H1 (cell line): Measurements from ENCODE around the gene MAFG. TPM values are rescaled to one million over a fixed set of nuclear protein-coding genes. Genes with fewer than 3 reads are reported as not detected.

ENCODE experiments used
- CTCF ChIA-PET: fragments of 300-600 bp; sonication (Branson Sonifier 250); formaldehyde crosslinking; loops from one replicate; lab custom pipeline; 2021; ENCODE audit not compliant: partially characterized antibody; lab: Charles Lee
- POLR2A ChIA-PET: fragments of 300-600 bp; sonication (Branson Sonifier 250); formaldehyde crosslinking; loops from one replicate; lab custom pipeline; 2021; ENCODE audit warnings: inconsistent platforms; ENCODE audit not compliant: partially characterized antibody; lab: Charles Lee
- DNase-seq, 2 experiments: peaks; one replicate each; pipeline versions ENCODE4 v3.0.0 to v3.0.0-alpha.2; 2010 to 2022; ENCODE audit warnings: low spot score in 2 of 2, low read depth in 1 of 2, mixed read lengths in 1 of 2
- FAIRE-seq: peaks from 2 replicates; lab custom pipeline; 2011; peaks lifted over from hg19 to GRCh38; lab: Jason Lieb, UNC
- H2AFZ ChIP-seq: 2 replicates; pipeline ENCODE4 v1.8.1; 2012; ENCODE audit warnings: low read length, inconsistent platforms
- H2AK5ac ChIP-seq: 2 replicates; pipeline ENCODE4 v1.6.1; 2013; ENCODE audit warnings: low read depth, low read length
- H2BK120ac ChIP-seq: replicated peaks from 2 replicates; pipeline ENCODE3; 2013; ENCODE audit warnings: low read depth, low read length, inconsistent platforms
- H2BK12ac ChIP-seq: 2 replicates; pipeline ENCODE4 v1.6.1; 2013; ENCODE audit warnings: low read depth, low read length
- H2BK15ac ChIP-seq: 2 replicates; pipeline ENCODE4 v1.6.1; 2013; ENCODE audit warnings: low read length
- H2BK20ac ChIP-seq: 2 replicates; pipeline ENCODE4 v1.6.1; 2013; ENCODE audit warnings: low read length
- H2BK5ac ChIP-seq: 2 replicates; pipeline ENCODE4 v1.6.1; 2013; ENCODE audit warnings: low read depth, low read length
- H3K14ac ChIP-seq: 2 replicates; pipeline ENCODE4 v1.6.1; 2013; ENCODE audit warnings: inconsistent platforms; ENCODE audit not compliant: insufficient read length
- H3K18ac ChIP-seq: 2 replicates; pipeline ENCODE4 v1.6.1; 2013; ENCODE audit warnings: low read length; ENCODE audit errors: extremely low read depth
- H3K23ac ChIP-seq: 2 replicates; pipeline ENCODE4 v1.6.1; 2013; ENCODE audit warnings: inconsistent platforms; ENCODE audit not compliant: insufficient read length
- H3K23me2 ChIP-seq: 2 replicates; pipeline ENCODE4 v1.6.1; 2013; ENCODE audit warnings: low read depth, low read length
- H3K27ac ChIP-seq: 2 replicates; pipeline ENCODE4 v1.6.1; 2011; ENCODE audit warnings: low read depth, low read length, inconsistent platforms
- H3K27me3 ChIP-seq, 4 experiments: replicated peaks in 1 of 4; 1 replicate in 1 of 4; 2 replicates in 3 of 4; pipeline versions ENCODE4 v1.6.1 to v1.8.1; 2011 to 2013; ENCODE audit warnings: low read length in 3 of 4, mild to moderate bottlenecking in 3 of 4, inconsistent platforms in 2 of 4, mixed read lengths in 2 of 4, moderate library complexity in 1 of 4; ENCODE audit not compliant: control insufficient read depth in 3 of 4, insufficient read depth in 3 of 4; ENCODE audit errors: extremely low read depth in 1 of 4
- H3K36me3 ChIP-seq, 4 experiments: 2 replicates each; pipeline versions ENCODE4 v1.6.1 to v1.8.1; 2011 to 2013; ENCODE audit warnings: mild to moderate bottlenecking in 4 of 4, low read length in 3 of 4, moderate library complexity in 2 of 4, control low read depth in 1 of 4, inconsistent platforms in 1 of 4; ENCODE audit not compliant: insufficient read depth in 4 of 4, control insufficient read depth in 2 of 4
- H3K4ac ChIP-seq: replicated peaks from 2 replicates; pipeline ENCODE3; 2013; ENCODE audit warnings: low read length, low read depth, mixed read lengths, inconsistent platforms; ENCODE audit not compliant: insufficient read length
- H3K4me1 ChIP-seq, 4 experiments: replicated peaks in 1 of 4; 1 replicate in 1 of 4; 2 replicates in 3 of 4; pipeline versions ENCODE4 v1.6.1 to v1.8.1; 2011 to 2013; ENCODE audit warnings: low read length in 3 of 4, inconsistent platforms in 2 of 4, mixed read lengths in 1 of 4; ENCODE audit not compliant: insufficient read depth in 4 of 4, control insufficient read depth in 3 of 4
- H3K4me2 ChIP-seq, 2 experiments: 2 replicates each; pipeline versions ENCODE4 v1.6.1 to v1.8.1; 2011 to 2013; ENCODE audit warnings: low read depth in 2 of 2, low read length in 2 of 2, control low read depth in 1 of 2, inconsistent platforms in 1 of 2, mild to moderate bottlenecking in 1 of 2; ENCODE audit not compliant: insufficient read depth in 1 of 2
- H3K4me3 ChIP-seq, 4 experiments: fragments of 200-600, 300-600 bp in 1 of 4; sonication (generic), shearing (Covaris generic), sonication (Bioruptor Twin) in 1 of 4; 2 replicates each; pipeline versions ENCODE4 v1.5.1 to v1.8.1; 2011 to 2016; ENCODE audit warnings: low read length in 4 of 4, low read depth in 3 of 4, control low read depth in 2 of 4, inconsistent platforms in 2 of 4, mild to moderate bottlenecking in 2 of 4, mixed read lengths in 1 of 4, moderate library complexity in 1 of 4; ENCODE audit not compliant: insufficient read depth in 2 of 4; ENCODE audit errors: extremely low read depth in 1 of 4
- H3K56ac ChIP-seq: replicated peaks from 2 replicates; pipeline ENCODE3; 2013; ENCODE audit warnings: low read depth, mild to moderate bottlenecking, mixed read lengths, low read length, inconsistent platforms; ENCODE audit not compliant: insufficient read length
- H3K79me1 ChIP-seq: 2 replicates; pipeline ENCODE4 v1.6.1; 2013; ENCODE audit warnings: low read depth, low read length, control low read depth
- H3K79me2 ChIP-seq, 2 experiments: 2 replicates each; pipeline versions ENCODE4 v1.6.1 to v1.8.1; 2012 to 2013; ENCODE audit warnings: low read length in 2 of 2, mild to moderate bottlenecking in 2 of 2, inconsistent platforms in 1 of 2; ENCODE audit not compliant: insufficient read depth in 2 of 2, control insufficient read depth in 1 of 2
- H3K9ac ChIP-seq, 4 experiments: replicated peaks in 1 of 4; 1 replicate in 1 of 4; 2 replicates in 3 of 4; pipeline versions ENCODE4 v1.6.1 to v1.8.1; 2011 to 2013; ENCODE audit warnings: low read depth in 3 of 4, low read length in 3 of 4, control low read depth in 2 of 4, mild to moderate bottlenecking in 2 of 4, moderate library complexity in 2 of 4, inconsistent platforms in 1 of 4; ENCODE audit errors: extremely low read depth in 1 of 4
- H3K9me3 ChIP-seq, 2 experiments: 2 replicates each; pipeline versions ENCODE4 v1.6.1 to v1.8.1; 2012 to 2013; ENCODE audit warnings: mild to moderate bottlenecking in 2 of 2, moderate library complexity in 2 of 2, control low read depth in 1 of 2, inconsistent platforms in 1 of 2, low read depth in 1 of 2, low read length in 1 of 2, mixed read lengths in 1 of 2; ENCODE audit not compliant: insufficient read depth in 2 of 2
- H4K20me1 ChIP-seq, 2 experiments: replicated peaks in 1 of 2; 2 replicates each; pipeline versions ENCODE3 to v1.8.1; 2011 to 2013; ENCODE audit warnings: inconsistent platforms in 2 of 2, low read length in 2 of 2, mild to moderate bottlenecking in 1 of 2; ENCODE audit not compliant: insufficient read depth in 2 of 2, control insufficient read depth in 1 of 2
- H4K5ac ChIP-seq: 2 replicates; pipeline ENCODE4 v1.6.1; 2013; ENCODE audit warnings: low read length, low read depth, mixed read lengths, inconsistent platforms; ENCODE audit not compliant: insufficient read length
- H4K8ac ChIP-seq: 2 replicates; pipeline ENCODE4 v1.8.0; 2013; ENCODE audit warnings: mild to moderate bottlenecking, moderate library complexity, low read length, inconsistent platforms; ENCODE audit not compliant: insufficient read depth; ENCODE audit errors: extremely low read depth
- H4K91ac ChIP-seq: replicated peaks from 2 replicates; pipeline ENCODE3; 2013; ENCODE audit warnings: low read length, mixed read lengths, inconsistent platforms; ENCODE audit not compliant: insufficient read length
- CTBP2 ChIP-seq: IDR thresholded peaks from 2 replicates; pipeline ENCODE4 v1.7.0; 2011; ENCODE audit warnings: borderline replicate concordance, mild to moderate bottlenecking, moderate library complexity, mixed read lengths, low read length; ENCODE audit not compliant: insufficient read depth, insufficient read length
- EGR1 ChIP-seq: IDR thresholded peaks from 2 replicates; pipeline ENCODE4 v1.6.1; 2011; ENCODE audit warnings: low read depth, low read length, borderline replicate concordance
- FOSL1 ChIP-seq: IDR thresholded peaks from 2 replicates; pipeline ENCODE4 v1.6.1; 2011; ENCODE audit warnings: mild to moderate bottlenecking, low read depth, low read length, moderate library complexity; ENCODE audit not compliant: insufficient read depth
- GABPA ChIP-seq: IDR thresholded peaks from 2 replicates; pipeline ENCODE4 v1.6.1; 2011; ENCODE audit warnings: mild to moderate bottlenecking, low read length, moderate library complexity, borderline replicate concordance; ENCODE audit not compliant: insufficient read depth
- MAFK ChIP-seq: IDR thresholded peaks from 2 replicates; pipeline ENCODE4 v1.6.1; 2012; ENCODE audit warnings: low read depth, mild to moderate bottlenecking, improper control_type of control experiment, low read length
- NRF1 ChIP-seq: IDR thresholded peaks from 2 replicates; pipeline ENCODE4 v1.6.1; 2011; ENCODE audit warnings: mild to moderate bottlenecking, low read depth, low read length, improper control_type of control experiment
- SUZ12 ChIP-seq: fragments of 200-600 bp; sonication (generic); IDR thresholded peaks from 2 replicates; pipeline ENCODE4 v1.6.1; 2012; ENCODE audit warnings: mild to moderate bottlenecking, inconsistent platforms, low read length, moderate library complexity, mixed read lengths
- TAF7 ChIP-seq: optimal IDR thresholded peaks from 2 replicates; pipeline ENCODE3; 2011; ENCODE audit warnings: low read depth, mild to moderate bottlenecking, inconsistent platforms, low read length, moderate library complexity, borderline replicate concordance
- ZNF274 ChIP-seq: IDR thresholded peaks from 2 replicates; pipeline ENCODE4 v1.7.0; 2012; ENCODE audit warnings: low read length, borderline replicate concordance; ENCODE audit errors: extremely low read depth
- WGBS, 2 experiments: shearing (Covaris generic) in 1 of 2; methylation state at CpG; one replicate each; pipeline versions ENCODE4 v1.1.6 to v1.1.7; 2013 to 2015; ENCODE audit warnings: low lambda C conversion rate in 2 of 2, mixed read lengths in 2 of 2, inconsistent platforms in 1 of 2, low coverage in 1 of 2, missing lambda C conversion rate in 1 of 2; ENCODE audit not compliant: insufficient replicate concordance in 2 of 2, insufficient coverage in 1 of 2, insufficient read length in 1 of 2; ENCODE audit errors: extremely low coverage in 1 of 2, missing lambda C conversion rate in 1 of 2; 5-methylcytosine and 5-hydroxymethylcytosine counted together
- polyA plus RNA-seq, 7 experiments: library from polyadenylated mRNA; depleted of rRNA in 3 of 7; stranded (reverse) in 5 of 7; unstranded in 2 of 7; fragments of >200 nt in 5 of 7; fragments of 200-250 nt in 2 of 7; gene quantifications; 1 replicate in 5 of 7; 2 replicates in 1 of 7; 4 replicates in 1 of 7; pipeline versions ENCODE4 v1.2.1 to v1.2.3, GENCODE V29; 2011 to 2013; ENCODE audit warnings: missing spikeins in 2 of 7, mixed read lengths in 2 of 7
- total RNA-seq: library from RNA; stranded (reverse); fragmentation: NEBNext Ultra II Directional; extraction: Animal tissue kit (Norgen Biotek cat#: 25700); gene quantifications from 2 replicates; pipeline ENCODE4 v1.2.1, GENCODE V29; 2021

The MAFG gene
- total and polyA plus RNA-seq, 2 of the 8 experiments (the other 6 are each of a cell fraction or from before 2014, with no cell fraction given), result 25.5 to 26.9 TPM

DNA sequence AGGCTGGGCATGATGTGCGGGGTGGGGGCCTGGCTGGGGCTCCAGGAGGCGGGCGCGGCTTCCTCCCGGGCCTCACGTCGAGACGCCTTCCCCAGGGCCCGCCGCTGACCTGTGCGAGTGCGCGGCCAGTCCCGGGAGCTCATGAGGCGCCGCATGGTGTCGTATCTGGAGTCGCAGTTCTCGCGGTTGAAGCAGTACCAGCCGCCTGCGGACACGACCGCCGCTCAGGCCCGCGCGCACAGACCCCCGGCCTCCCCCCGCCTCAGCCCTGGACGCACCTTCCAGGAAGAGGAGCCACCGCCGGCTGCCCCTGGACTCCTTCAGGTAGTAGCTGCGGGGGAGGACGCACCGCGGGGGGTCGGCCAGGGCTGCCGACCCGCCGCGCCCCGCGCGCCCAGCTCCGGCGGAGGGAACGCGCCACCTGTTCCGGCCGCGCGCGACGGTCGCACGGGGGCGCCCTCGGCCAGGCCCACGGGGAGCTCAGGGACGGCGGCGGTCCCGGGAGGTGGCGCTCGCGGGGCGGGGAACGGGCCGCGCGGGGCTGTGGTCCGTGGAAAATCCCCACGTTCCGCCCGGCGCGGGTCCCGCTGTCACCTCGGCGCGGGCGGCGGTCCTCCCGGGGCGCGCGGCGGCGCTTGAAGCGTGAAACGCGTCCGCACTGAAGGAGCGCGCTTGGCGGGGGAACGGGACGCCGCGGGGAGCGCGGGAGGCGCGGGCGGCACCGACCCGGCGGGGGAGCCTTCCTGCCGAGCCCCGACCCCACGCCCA is 32.0 kb upstream of the MAFG start:
- Histone ChIP-seq H3K9me3 (no peaks in the 10 kb centered on the region), H3K14ac (no peak overlapping the region), H3K23me2 (peaks cover 4% of the 10 kb centered on the region; the same call in 1 of the 2 replicates), H3K79me2 (no peaks in the 10 kb centered on the region), H4K8ac (no peak overlapping the region; the same call in 1 of the 2 replicates), H2AFZ (no peak overlapping the region), H4K20me1 (peaks cover 0 to 2% of the 10 kb centered on the region in 2 experiments), H2BK20ac (no peak overlapping the region), H3K79me1 (no peaks in the 10 kb centered on the region), H3K56ac (no peak overlapping the region), H2BK12ac (peak overlapping the region; percentile 50; the same call in 1 of the 2 replicates), H2BK120ac (no peak overlapping the region), H4K5ac (no peak overlapping the region), H3K23ac (no peak overlapping the region), H3K36me3 (peaks cover 0 to 13% (median 0%) of the 10 kb centered on the region in 4 experiments; a peak in 1 of 8 replicates), H3K4me1 (peaks cover 0 to 6% (median 1%) of the 10 kb centered on the region in 4 experiments; a peak in 4 of 7 replicates), H3K9ac (no peak overlapping the region), H3K18ac (no peak overlapping the region; the same call in 1 of the 2 replicates), H2BK15ac (no peak overlapping the region; the same call in 1 of the 2 replicates), H2BK5ac (no peak overlapping the region), H3K27ac (no peak overlapping the region), H3K27me3 (peaks cover 46 to 80% (median 63%) of the 10 kb centered on the region in 4 experiments), H3K4me2 (peak overlapping the region; percentile 31 to 63; a peak in 3 of 4 replicates), H4K91ac (no peak overlapping the region), H3K4me3 (peak overlapping the region in 1 of 4 experiments; percentile 52; a peak in 2 of 8 replicates), H2AK5ac (no peak overlapping the region), H3K4ac (no peak overlapping the region)
- ChIA-PET CTCF (interaction anchor here (0.7 to 5.1 kb wide), 21 partner anchors 9 to 196 kb away, joined by 3 to 22 read pairs (median 4); partner anchors contain the start of genes ANAPC11, ARHGDIA, ASPSCR1 and MYADML2), POLR2A (interaction anchor here (0.7 to 3.0 kb wide), 9 partner anchors 9 to 90 kb away, joined by 3 to 14 read pairs (median 5); partner anchors contain the start of gene PYCR1)
- FAIRE-seq, result no peak
- WGBS, 2 experiments, result 7% methylated on average over 85 of the region's 112 CpGs; no CpG with 5 or more reads in 1 of the 2 experiments
- DNase-seq, result peak in 1 of 2 experiments; percentile 72
- peak; percentile 17 for TF ChIP-seq TAF7
- no peak for TF ChIP-seq SUZ12
- no peak for TF ChIP-seq NRF1
- no peak for TF ChIP-seq EGR1
- peak; percentile 16 for TF ChIP-seq CTBP2
- 0 out of 2 replicates have a peak, but pooled peaks have one; percentile 31 for TF ChIP-seq GABPA
- TF ChIP-seq MAFK, result no peak
- no peak for TF ChIP-seq ZNF274
- no peak for TF ChIP-seq FOSL1
